Mucosa of stomach (tissue), 1 donor: ENCODE measurements around the gene GLI3.

Source experiments
- H3K27me3 ChIP-seq: one replicate; pipeline ENCODE4 v1.7.0; 2013; ENCODE audit warnings: mild to moderate bottlenecking, low read length; ENCODE audit not compliant: control insufficient read depth, insufficient read depth
- H3K36me3 ChIP-seq: one replicate; pipeline ENCODE4 v1.7.0; 2013; ENCODE audit warnings: low read length; ENCODE audit not compliant: control insufficient read depth, insufficient read depth
- H3K4me1 ChIP-seq: one replicate; pipeline ENCODE4 v1.7.0; 2013; ENCODE audit warnings: mild to moderate bottlenecking, low read length; ENCODE audit not compliant: control insufficient read depth, insufficient read depth
- H3K4me3 ChIP-seq: one replicate; pipeline ENCODE4 v1.7.0; 2013; ENCODE audit warnings: low read length
- H3K9ac ChIP-seq: one replicate; pipeline ENCODE4 v1.7.0; 2013; ENCODE audit warnings: mild to moderate bottlenecking, low read length, moderate library complexity
- H3K9me3 ChIP-seq: one replicate; pipeline ENCODE4 v1.7.0; 2013; ENCODE audit warnings: mild to moderate bottlenecking, low read length, moderate library complexity; ENCODE audit not compliant: control insufficient read depth
- donor health status: Pancreatic carcinoma.

GLI3 gene

GRCh38 chr7:42183547-42183946 is 53.5 kb downstream of the GLI3 start:
- H3K4me1 ChIP-seq, result no peaks in the 10 kb centered on the region
- H3K27me3 ChIP-seq, result no peaks in the 10 kb centered on the region
- no peaks in the 10 kb centered on the region for H3K9me3 ChIP-seq
- H3K4me3 ChIP-seq, result no peak overlapping the region
- H3K36me3 ChIP-seq, result no peaks in the 10 kb centered on the region
- no peak overlapping the region for H3K9ac ChIP-seq

DNA sequence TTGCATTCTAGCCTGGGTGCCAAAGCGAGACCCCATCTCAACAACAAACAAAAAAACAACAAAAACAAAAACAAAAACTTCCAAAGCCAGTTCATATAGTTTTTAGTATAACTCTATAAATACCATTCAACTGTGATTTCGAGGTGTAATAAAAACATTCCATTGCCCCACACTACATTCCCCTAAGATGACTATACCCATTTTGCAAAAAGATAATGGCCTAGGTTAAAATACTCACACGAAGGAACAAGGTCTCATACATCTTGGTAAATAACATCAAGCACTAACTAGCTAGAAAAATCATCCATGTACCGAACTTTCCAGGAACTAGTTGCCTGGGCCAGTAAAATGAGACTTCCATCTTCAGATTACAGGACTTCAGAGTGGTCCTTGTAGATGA is 55.4 kb downstream of the GLI3 start:
- H3K4me1 ChIP-seq, result no peaks in the 10 kb centered on the region
- H3K9me3 ChIP-seq, result no peaks in the 10 kb centered on the region
- no peaks in the 10 kb centered on the region for H3K27me3 ChIP-seq
- no peak overlapping the region for H3K4me3 ChIP-seq
- H3K9ac ChIP-seq, result no peak overlapping the region
- no peaks in the 10 kb centered on the region for H3K36me3 ChIP-seq

- Histone ChIP-seq H3K9me3 (no peaks in the 10 kb centered on the region), H3K4me1 (no peaks in the 10 kb centered on the region), H3K27me3 (no peaks in the 10 kb centered on the region), H3K36me3 (no peaks in the 10 kb centered on the region), H3K9ac (no peak overlapping the region), H3K4me3 (no peak overlapping the region)
Measured at GRCh38 chr7:42180806-42181205, 56.2 kb downstream of the GLI3 start.

GRCh38 chr7:42176724-42177101 is 60.3 kb downstream of the GLI3 start:
- Histone ChIP-seq H3K36me3 (no peaks in the 10 kb centered on the region), H3K4me1 (no peaks in the 10 kb centered on the region), H3K9ac (no peak overlapping the region), H3K9me3 (no peaks in the 10 kb centered on the region), H3K27me3 (no peaks in the 10 kb centered on the region), H3K4me3 (no peak overlapping the region)

- no peaks in the 10 kb centered on the region for H3K9me3 ChIP-seq
- no peak overlapping the region for H3K9ac ChIP-seq
- H3K27me3 ChIP-seq, result no peaks in the 10 kb centered on the region
- H3K4me3 ChIP-seq, result no peak overlapping the region
- H3K4me1 ChIP-seq, result no peaks in the 10 kb centered on the region
- H3K36me3 ChIP-seq, result no peaks in the 10 kb centered on the region
Measured at GRCh38 chr7:42175834-42176723, 60.9 kb downstream of the GLI3 start.

DNA sequence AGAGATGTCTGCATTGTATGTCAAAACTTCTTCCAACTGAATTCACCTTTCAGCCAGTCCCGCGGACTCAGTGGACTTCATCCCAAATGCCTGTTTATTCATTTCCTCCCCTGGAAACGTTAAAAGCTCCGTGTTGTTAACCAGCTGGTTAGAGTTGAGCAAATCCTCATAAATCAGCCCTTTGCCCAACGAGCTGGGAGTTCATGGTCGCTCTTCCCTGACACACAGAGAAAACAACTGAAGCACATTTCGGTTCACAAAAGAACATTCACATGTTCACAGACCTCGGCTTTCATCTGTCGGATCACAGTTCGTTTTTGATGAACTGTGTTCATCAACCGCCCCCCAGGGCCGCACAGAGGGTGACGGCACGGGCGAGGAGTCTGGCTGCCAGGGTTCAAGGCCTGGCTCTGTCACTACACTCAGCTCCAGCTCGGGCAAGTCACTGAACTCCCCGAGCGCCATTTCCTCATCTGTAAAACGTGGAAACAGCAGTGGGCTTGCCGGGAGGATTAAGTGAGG is 62.6 kb downstream of the GLI3 start:
- H3K9me3 ChIP-seq, result no peaks in the 10 kb centered on the region
- H3K27me3 ChIP-seq, result no peaks in the 10 kb centered on the region
- H3K9ac ChIP-seq, result no peak overlapping the region
- H3K36me3 ChIP-seq, result no peaks in the 10 kb centered on the region
- H3K4me1 ChIP-seq, result no peaks in the 10 kb centered on the region
- no peak overlapping the region for H3K4me3 ChIP-seq

GRCh38 chr7:42170724-42171123 is 66.3 kb downstream of the GLI3 start:
- Histone ChIP-seq H3K9me3 (no peaks in the 10 kb centered on the region), H3K36me3 (no peaks in the 10 kb centered on the region), H3K4me1 (no peaks in the 10 kb centered on the region), H3K27me3 (no peaks in the 10 kb centered on the region), H3K9ac (no peak overlapping the region), H3K4me3 (no peak overlapping the region)

DNA sequence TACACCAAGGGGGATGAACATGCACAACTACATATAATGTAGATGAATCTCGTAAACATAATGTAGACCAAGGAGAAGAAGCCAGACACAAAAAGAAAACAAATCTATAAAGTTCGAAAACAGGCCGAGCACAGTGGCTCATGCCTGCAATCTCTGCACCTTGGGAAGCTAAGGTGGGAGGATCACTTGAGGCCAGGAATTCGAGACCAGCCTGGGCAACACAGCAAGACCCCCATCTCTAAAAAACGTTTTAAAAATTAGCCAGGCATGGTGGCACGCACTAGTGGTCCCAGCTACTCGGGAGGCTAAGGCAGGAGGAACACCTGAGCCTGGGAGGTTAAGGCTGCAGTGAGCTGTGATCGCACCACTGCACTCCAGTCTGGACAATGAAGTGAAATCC is 68.5 kb downstream of the GLI3 start:
- no peak overlapping the region for H3K4me3 ChIP-seq
- H3K9me3 ChIP-seq, result no peaks in the 10 kb centered on the region
- no peaks in the 10 kb centered on the region for H3K27me3 ChIP-seq
- H3K36me3 ChIP-seq, result no peaks in the 10 kb centered on the region
- no peak overlapping the region for H3K9ac ChIP-seq
- H3K4me1 ChIP-seq, result no peaks in the 10 kb centered on the region

GRCh38 chr7:42167631-42168236 is 69.3 kb downstream of the GLI3 start:
- Histone ChIP-seq H3K9ac (no peak overlapping the region), H3K27me3 (no peaks in the 10 kb centered on the region), H3K4me3 (no peak overlapping the region), H3K9me3 (no peaks in the 10 kb centered on the region), H3K4me1 (no peaks in the 10 kb centered on the region), H3K36me3 (no peaks in the 10 kb centered on the region)

- Histone ChIP-seq H3K9me3 (no peaks in the 10 kb centered on the region), H3K36me3 (no peaks in the 10 kb centered on the region), H3K27me3 (no peaks in the 10 kb centered on the region), H3K9ac (no peak overlapping the region), H3K4me1 (no peaks in the 10 kb centered on the region), H3K4me3 (no peak overlapping the region)
Measured at GRCh38 chr7:42167206-42167605, 69.8 kb downstream of the GLI3 start.

DNA sequence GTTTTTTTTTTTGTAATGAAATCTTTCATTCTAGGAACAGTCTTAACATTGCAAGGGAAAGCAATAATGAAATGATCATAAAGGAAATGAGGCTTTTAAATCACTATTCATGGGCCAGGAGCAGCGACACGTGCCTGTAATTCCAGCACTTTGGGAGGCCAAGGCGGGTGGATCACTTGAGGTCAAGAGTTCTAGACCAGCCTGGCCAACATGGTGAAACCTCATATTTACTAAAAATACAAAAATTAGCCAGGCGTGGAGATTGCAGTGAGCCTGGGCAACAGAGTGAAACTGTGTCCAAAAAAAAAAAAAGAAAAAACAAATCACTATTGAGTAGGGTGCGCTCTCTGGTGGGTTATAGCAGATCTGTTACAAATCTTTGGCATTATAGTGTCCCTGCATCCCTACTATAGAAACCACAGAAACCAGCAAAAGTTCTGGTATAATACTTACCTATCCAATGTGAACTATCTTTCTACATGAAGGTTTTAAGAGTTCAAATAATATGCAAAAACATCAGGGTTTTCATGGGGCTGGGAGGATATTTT is 72.1 kb downstream of the GLI3 start:
- H3K9ac ChIP-seq, result no peak overlapping the region
- no peaks in the 10 kb centered on the region for H3K27me3 ChIP-seq
- H3K4me3 ChIP-seq, result no peak overlapping the region
- no peaks in the 10 kb centered on the region for H3K4me1 ChIP-seq
- H3K9me3 ChIP-seq, result no peaks in the 10 kb centered on the region
- no peaks in the 10 kb centered on the region for H3K36me3 ChIP-seq

- Histone ChIP-seq H3K4me3 (no peak overlapping the region), H3K9ac (no peak overlapping the region), H3K9me3 (no peaks in the 10 kb centered on the region), H3K36me3 (no peaks in the 10 kb centered on the region), H3K4me1 (no peaks in the 10 kb centered on the region), H3K27me3 (no peaks in the 10 kb centered on the region)
Measured at GRCh38 chr7:42162560-42163325, 74.3 kb downstream of the GLI3 start.
